NCI-H226 (cell line): ENCODE results near the gene ITGB5.
"Not testable (repeated sequence)": the region's sequence is repeated elsewhere in the genome, so short reads cannot be mapped to it uniquely, and the experiment has no call there.

ENCODE experiments used
- DNase-seq: peaks from one replicate; pipeline ENCODE4 v3.0.0-alpha.2; 2015

Gene ITGB5

GRCh38 chr3:124834723-124835718 is 52.1 kb downstream of the ITGB5 start:
- peak; percentile 61 for DNase-seq

GRCh38 chr3:124833710-124834332 is 53.3 kb downstream of the ITGB5 start:
- DNase-seq, result peak; percentile 33

- peak; percentile 72 for DNase-seq
Observed at GRCh38 chr3:124832782-124833709, 54.1 kb downstream of the ITGB5 start.

- no peak for DNase-seq
Observed at GRCh38 chr3:124831628-124832199, 55.5 kb downstream of the ITGB5 start.

GRCh38 chr3:124829819-124830554 is 57.2 kb downstream of the ITGB5 start:
- DNase-seq, result no peak

GRCh38 chr3:124829178-124829818 is 57.9 kb downstream of the ITGB5 start:
- DNase-seq, result no peak

- DNase-seq, result not testable (repeated sequence)
Observed at GRCh38 chr3:124827476-124828206, 59.5 kb downstream of the ITGB5 start.

- DNase-seq, result peak; percentile 78
Observed at GRCh38 chr3:124826703-124827102, 60.5 kb downstream of the ITGB5 start.

- DNase-seq, result no peak
Observed at GRCh38 chr3:124824286-124824915, 62.8 kb downstream of the ITGB5 start.

GRCh38 chr3:124823648-124824047 is 63.5 kb downstream of the ITGB5 start:
- no peak for DNase-seq

- DNase-seq, result no peak
Observed at GRCh38 chr3:124823206-124823605, 64.0 kb downstream of the ITGB5 start.

- DNase-seq, result no peak
Observed at GRCh38 chr3:124821356-124821755, 65.8 kb downstream of the ITGB5 start.

- no peak for DNase-seq
Observed at GRCh38 chr3:124818398-124819091, 68.6 kb downstream of the ITGB5 start.

GRCh38 chr3:124817079-124817478 is 70.1 kb downstream of the ITGB5 start:
- DNase-seq, result no peak

GRCh38 chr3:124816206-124816605 is 71.0 kb downstream of the ITGB5 start:
- DNase-seq, result no peak

- DNase-seq, result no peak
Observed at GRCh38 chr3:124815781-124816180, 71.4 kb downstream of the ITGB5 start.

GRCh38 chr3:124814620-124815421 is 72.3 kb downstream of the ITGB5 start:
- no peak for DNase-seq

- no peak for DNase-seq
Observed at GRCh38 chr3:124813541-124813940, 73.6 kb downstream of the ITGB5 start.
